Spinal cord (tissue), 10 donors: Measurements from ENCODE around the gene BTRC. TPM values are rescaled to one million over a fixed set of nuclear protein-coding genes. Genes with fewer than 3 reads are reported as not detected.
"Not testable (repeated sequence)": the region's sequence is repeated elsewhere in the genome, so short reads cannot be mapped to it uniquely, and the experiment has no call there.

Experiments
- DNase-seq, 6 donors: peaks; one replicate each; pipeline versions ENCODE4 v3.0.0 to v3.0.0-alpha.2; 2013 to 2015; ENCODE audit warnings: low spot score in 6 of 6, low read depth in 4 of 6
- H3K27ac ChIP-seq: one replicate; pipeline ENCODE4 v1.5.1; 2013; ENCODE audit warnings: low read depth, low read length, control low read depth
- H3K27me3 ChIP-seq: one replicate; pipeline ENCODE4 v1.6.1; 2013; ENCODE audit warnings: low read length; ENCODE audit not compliant: control insufficient read depth, insufficient read depth
- H3K36me3 ChIP-seq: one replicate; pipeline ENCODE4 v1.6.1; 2013; ENCODE audit warnings: low read length; ENCODE audit not compliant: control insufficient read depth, insufficient read depth
- H3K4me1 ChIP-seq: one replicate; pipeline ENCODE4 v1.6.1; 2013; ENCODE audit warnings: low read length; ENCODE audit not compliant: control insufficient read depth, insufficient read depth
- H3K4me3 ChIP-seq: one replicate; pipeline ENCODE4 v1.5.1; 2013; ENCODE audit warnings: low read depth, low read length, control low read depth
- H3K9me3 ChIP-seq: one replicate; pipeline ENCODE4 v1.6.1; 2013; ENCODE audit warnings: low read length; ENCODE audit not compliant: control insufficient read depth, insufficient read depth
- WGBS: methylation state at CpG from one replicate; pipeline ENCODE4 v1.1.5; 2013; ENCODE audit warnings: missing lambda C conversion rate; ENCODE audit not compliant: insufficient coverage; 5-methylcytosine and 5-hydroxymethylcytosine counted together
- polyA plus RNA-seq, 2 donors: library from polyadenylated mRNA; unstranded; fragments of 120-200 nt; gene quantifications; one replicate each; pipeline ENCODE4 v1.2.1, GENCODE V29; 2013; ENCODE audit not compliant: insufficient read length in 2 of 2
- total RNA-seq, 2 donors: library from RNA; depleted of rRNA in 1 of 2; stranded (reverse); fragments of 120-200 nt in 1 of 2; fragments of >200 nt in 1 of 2; gene quantifications; one replicate each; pipeline versions ENCODE4 v1.2.3 to v1.2.4, GENCODE V29; 2013 to 2014
- donor health status: healthy.

The BTRC gene
- total and polyA plus RNA-seq, 4 donors = 20.1 to 41.5 (median 36.5) TPM

DNA sequence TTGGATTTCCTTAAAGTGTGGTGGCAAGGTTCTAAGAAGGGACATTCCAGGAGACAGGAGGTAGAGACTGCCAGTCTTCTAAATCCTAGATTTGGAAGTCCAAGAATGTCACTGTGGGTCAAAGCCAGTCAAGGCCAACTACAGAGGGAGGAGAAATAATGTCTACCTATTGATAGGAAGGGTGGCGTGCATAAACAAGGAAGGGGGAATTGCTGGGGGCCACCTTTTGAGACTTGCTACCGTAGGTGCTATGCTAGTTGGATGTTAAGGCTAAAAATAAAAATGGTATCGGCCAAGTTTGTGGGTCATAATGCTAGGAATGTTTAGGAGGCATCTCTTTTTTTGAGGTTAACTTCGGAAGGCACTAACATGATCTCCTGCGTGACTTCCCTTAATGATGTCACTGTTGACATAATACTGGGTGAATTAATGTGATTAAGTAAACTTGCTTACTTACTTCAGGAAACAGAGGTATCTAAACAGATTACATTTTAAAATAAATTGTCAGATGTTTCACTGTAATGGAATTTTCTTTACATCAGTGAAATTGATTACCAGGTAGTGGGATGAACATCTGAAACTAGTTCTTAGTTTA lies 4.8 kb downstream of the BTRC start:
- Histone ChIP-seq H3K27ac (no peak overlapping the region), H3K36me3 (peaks cover 7% of the 10 kb centered on the region), H3K9me3 (no peaks in the 10 kb centered on the region), H3K4me3 (no peak overlapping the region), H3K4me1 (peaks cover 3% of the 10 kb centered on the region), H3K27me3 (no peaks in the 10 kb centered on the region)
- 42% methylated on average over 2 of the region's 5 CpGs for WGBS
- DNase-seq = no peak

DNA sequence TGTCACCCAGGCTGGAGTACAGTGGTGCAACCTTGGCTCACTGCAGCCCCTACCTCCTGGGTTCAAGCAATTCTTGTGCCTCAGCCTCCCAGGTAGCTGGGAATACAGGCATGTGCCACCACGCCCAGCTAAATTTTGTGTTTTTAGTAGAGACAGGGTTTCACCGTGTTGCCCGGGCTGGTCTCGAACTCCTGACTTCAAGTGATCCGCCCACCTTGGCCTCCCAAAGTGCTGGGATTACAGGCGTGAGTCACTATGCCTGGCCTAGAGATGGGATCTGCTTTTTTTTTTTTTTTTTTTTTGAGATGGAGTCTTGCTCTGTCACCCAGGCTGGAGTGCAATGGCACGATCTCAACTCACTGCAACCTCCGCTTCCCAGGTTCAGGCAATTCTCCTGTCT lies 6.1 kb downstream of the BTRC start:
- H3K27ac ChIP-seq, H3K9me3 ChIP-seq, H3K4me3 ChIP-seq, DNase-seq, H3K27me3 ChIP-seq, H3K36me3 ChIP-seq, H3K4me1 ChIP-seq: not testable (repeated sequence)
- WGBS = 96% methylated on average over 7 of the region's 8 CpGs

DNA sequence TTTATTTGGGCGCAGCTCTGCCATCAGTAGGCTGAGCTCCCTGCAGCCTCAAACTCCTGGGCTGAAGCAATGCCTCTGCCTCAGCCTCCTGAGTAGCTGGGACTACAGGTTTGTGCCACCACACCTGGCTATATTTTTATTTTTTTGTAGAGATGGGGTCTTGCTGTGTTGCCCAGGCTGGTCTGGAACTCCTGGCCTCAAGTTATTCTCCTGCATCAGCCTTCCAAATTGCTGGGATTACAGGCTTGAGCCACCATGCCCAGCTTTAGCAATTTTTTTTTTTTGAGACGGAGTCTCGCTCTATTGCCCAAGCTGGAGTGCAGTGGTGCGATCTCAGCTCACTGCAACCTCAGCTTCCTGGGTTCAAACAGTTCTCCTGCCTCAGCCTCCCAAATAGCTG lies 6.9 kb downstream of the BTRC start:
- H3K9me3 ChIP-seq, DNase-seq, H3K27ac ChIP-seq, H3K36me3 ChIP-seq, H3K27me3 ChIP-seq, H3K4me1 ChIP-seq, H3K4me3 ChIP-seq: not testable (repeated sequence)
- 100% methylated on average over 3 of the region's 4 CpGs for WGBS

GRCh38 chr10:101363850-101364400 lies 10.0 kb downstream of the BTRC start:
- Histone ChIP-seq H3K9me3 (no peaks in the 10 kb centered on the region), H3K27ac (no peak overlapping the region), H3K27me3 (no peaks in the 10 kb centered on the region), H3K4me1 (no peaks in the 10 kb centered on the region), H3K36me3 (peaks cover 7% of the 10 kb centered on the region), H3K4me3 (no peak overlapping the region)
- DNase-seq = no peak
- no CpG with 5 or more reads among the region's 2 CpGs for WGBS

- Histone ChIP-seq H3K36me3 (peaks cover 9% of the 10 kb centered on the region), H3K4me1 (no peaks in the 10 kb centered on the region), H3K27ac (no peak overlapping the region), H3K9me3 (no peaks in the 10 kb centered on the region), H3K27me3 (no peaks in the 10 kb centered on the region), H3K4me3 (no peak overlapping the region)
- no CpG with 5 or more reads among the region's 7 CpGs for WGBS
- DNase-seq = no peak
Measured at GRCh38 chr10:101364721-101365120, 10.8 kb downstream of the BTRC start.

- no peaks in the 10 kb centered on the region for H3K4me1 ChIP-seq
- no peak overlapping the region for H3K27ac ChIP-seq
- WGBS = 90% methylated on average over 7 of the region's 9 CpGs
- no peak overlapping the region for H3K4me3 ChIP-seq
- H3K27me3 ChIP-seq = no peaks in the 10 kb centered on the region
- no peaks in the 10 kb centered on the region for H3K9me3 ChIP-seq
- DNase-seq = no peak
- peaks cover 7% of the 10 kb centered on the region for H3K36me3 ChIP-seq
Measured at GRCh38 chr10:101367569-101368453, 13.8 kb downstream of the BTRC start.

DNA sequence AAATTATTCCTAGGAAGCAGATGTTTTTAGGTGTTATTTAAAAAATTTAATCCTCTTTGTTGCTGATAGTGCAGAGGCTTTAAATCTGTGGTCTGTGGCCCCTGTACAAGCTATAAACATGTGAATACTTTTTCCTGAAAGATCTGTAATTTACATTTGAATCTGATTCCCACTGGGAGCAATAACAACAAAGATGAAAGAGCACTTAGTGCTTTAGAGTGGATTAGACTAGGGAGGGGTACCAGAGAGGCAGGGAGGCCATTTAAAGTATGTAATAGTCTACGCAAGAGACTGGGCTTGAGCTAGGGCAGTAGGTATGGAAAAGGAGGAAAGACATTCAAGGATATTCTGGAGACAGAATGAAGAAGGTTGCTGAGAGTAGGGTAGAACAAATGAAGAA lies 19.1 kb downstream of the BTRC start:
- 63% methylated on average over 1 of the region's 1 CpG for WGBS

DNA sequence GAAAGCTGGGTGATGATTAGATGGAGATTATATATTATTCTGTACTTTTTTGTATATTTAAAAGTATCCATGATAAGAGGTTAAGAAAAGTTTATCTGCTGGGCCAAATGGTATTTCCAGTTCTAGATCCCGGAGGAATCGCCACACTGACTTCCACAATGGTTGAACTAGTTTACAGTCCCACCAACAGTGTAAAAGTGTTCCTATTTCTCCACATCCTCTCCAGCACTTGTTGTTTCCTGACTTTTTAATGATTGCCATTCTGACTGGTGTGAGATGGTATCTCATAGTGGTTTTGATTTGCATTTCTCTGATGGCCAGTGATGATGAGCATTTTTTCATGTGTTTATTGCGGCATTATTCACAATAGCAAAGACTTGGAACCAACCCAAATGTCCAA lies 20.0 kb downstream of the BTRC start:
- not testable (repeated sequence) for DNase-seq

More for the DNA sequence above, 19.1 kb downstream of the BTRC start:
- Histone ChIP-seq H3K9me3 (no peaks in the 10 kb centered on the region), H3K27ac (no peak overlapping the region), H3K4me1 (no peaks in the 10 kb centered on the region), H3K36me3 (peaks cover 15% of the 10 kb centered on the region), H3K4me3 (no peak overlapping the region), H3K27me3 (no peaks in the 10 kb centered on the region)
- no peak for DNase-seq

GRCh38 chr10:101375076-101375475 lies 21.1 kb downstream of the BTRC start:
- WGBS = 82% methylated on average over 4 of the region's 7 CpGs
- Histone ChIP-seq H3K36me3 (peaks cover 9% of the 10 kb centered on the region), H3K4me1 (no peaks in the 10 kb centered on the region), H3K27ac (no peak overlapping the region), H3K27me3 (no peaks in the 10 kb centered on the region), H3K4me3 (no peak overlapping the region), H3K9me3 (no peaks in the 10 kb centered on the region)
- DNase-seq = no peak

More for the DNA sequence above, 20.0 kb downstream of the BTRC start:
- not testable (repeated sequence) for H3K9me3 ChIP-seq, H3K27me3 ChIP-seq, H3K27ac ChIP-seq, H3K4me1 ChIP-seq, H3K4me3 ChIP-seq
- WGBS = no CpG with 5 or more reads among the region's 3 CpGs
- H3K36me3 ChIP-seq = peaks cover 11% of the 10 kb centered on the region
